ENCODE data around the gene GALNT8.

GALNT8 gene

DNA sequence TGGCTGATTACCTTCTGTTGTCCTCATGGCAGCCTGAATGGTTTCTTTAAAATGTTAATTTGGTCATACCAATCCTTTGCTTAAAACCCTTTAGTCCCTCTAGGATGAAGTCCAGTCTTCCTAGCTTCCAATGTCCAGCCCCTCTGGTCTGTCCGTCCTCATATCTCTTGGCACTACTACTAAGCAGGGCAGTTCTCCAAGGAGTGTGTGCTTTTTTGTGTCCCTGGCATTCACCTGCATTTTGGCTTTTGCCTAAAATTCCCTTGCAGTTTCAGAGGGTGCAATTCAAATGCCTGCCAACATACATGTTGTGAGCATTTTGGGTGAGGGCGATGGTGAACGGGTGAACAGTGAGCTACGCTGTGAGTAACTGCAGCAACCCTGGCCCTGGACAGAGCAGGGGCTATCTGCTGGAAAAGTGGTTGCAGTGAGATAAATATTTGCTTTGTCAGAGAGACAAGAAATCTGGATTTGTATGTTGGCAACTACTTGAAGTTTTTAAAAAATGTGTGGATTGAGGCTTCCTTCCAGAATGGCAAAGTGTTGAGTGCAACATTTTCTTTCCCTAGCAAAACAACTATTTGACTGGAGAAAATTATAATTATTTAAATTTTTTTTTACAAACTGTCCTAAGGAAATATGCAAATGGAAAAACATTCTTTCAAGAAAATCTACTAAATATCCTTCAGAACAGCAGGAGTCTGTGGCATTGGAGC, 14.6 kb downstream of the GALNT8 start:
- Histone ChIP-seq H3K4me3 (ENCODE audit: low read depth, low read length) (no peak overlapping the region), H3K27ac (no peak overlapping the region), H3K27me3 (ENCODE audit: insufficient read depth, low read depth, severe bottlenecking) (no peaks in the 10 kb centered on the region), H3K36me3 (no peaks in the 10 kb centered on the region; the same call in 1 of the 2 replicates), H3K9me3 (ENCODE audit: severe bottlenecking) (no peaks in the 10 kb centered on the region)
- DNase-seq = no peak
- TF ChIP-seq, protein P1, sequence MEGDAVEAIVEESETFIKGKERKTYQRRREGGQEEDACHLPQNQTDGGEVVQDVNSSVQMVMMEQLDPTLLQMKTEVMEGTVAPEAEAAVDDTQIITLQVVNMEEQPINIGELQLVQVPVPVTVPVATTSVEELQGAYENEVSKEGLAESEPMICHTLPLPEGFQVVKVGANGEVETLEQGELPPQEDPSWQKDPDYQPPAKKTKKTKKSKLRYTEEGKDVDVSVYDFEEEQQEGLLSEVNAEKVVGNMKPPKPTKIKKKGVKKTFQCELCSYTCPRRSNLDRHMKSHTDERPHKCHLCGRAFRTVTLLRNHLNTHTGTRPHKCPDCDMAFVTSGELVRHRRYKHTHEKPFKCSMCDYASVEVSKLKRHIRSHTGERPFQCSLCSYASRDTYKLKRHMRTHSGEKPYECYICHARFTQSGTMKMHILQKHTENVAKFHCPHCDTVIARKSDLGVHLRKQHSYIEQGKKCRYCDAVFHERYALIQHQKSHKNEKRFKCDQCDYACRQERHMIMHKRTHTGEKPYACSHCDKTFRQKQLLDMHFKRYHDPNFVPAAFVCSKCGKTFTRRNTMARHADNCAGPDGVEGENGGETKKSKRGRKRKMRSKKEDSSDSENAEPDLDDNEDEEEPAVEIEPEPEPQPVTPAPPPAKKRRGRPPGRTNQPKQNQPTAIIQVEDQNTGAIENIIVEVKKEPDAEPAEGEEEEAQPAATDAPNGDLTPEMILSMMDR (IDR thresholded peaks at IDR 0.05; ENCODE audit: low read depth, low read length) = no peak

DNA sequence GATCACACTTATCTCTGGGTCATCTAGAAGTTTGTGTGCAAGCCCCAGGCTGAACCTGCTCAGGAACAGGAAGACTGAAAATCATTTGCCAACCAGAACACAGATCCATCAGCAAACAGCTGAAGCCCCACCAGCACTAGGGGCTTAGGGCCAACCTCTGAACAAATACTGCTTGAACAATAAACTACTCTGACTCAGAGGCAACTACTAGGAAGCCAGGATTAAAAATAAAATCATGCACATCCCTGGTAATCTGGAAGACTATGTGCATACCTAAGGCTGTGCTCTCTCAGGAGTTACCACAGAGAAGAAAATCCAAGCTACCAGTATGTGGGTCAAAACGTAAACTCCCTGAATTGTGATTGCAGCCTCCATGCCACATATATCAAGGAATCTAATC, 15.9 kb downstream of the GALNT8 start:
- H3K4me3 ChIP-seq (ENCODE audit: low read depth, low read length) = no peak overlapping the region
- TF ChIP-seq, protein P1 (IDR thresholded peaks at IDR 0.05; ENCODE audit: low read depth, low read length) = no peak
- DNase-seq = no peak
- no peaks in the 10 kb centered on the region for H3K27me3 ChIP-seq (ENCODE audit: insufficient read depth, low read depth, severe bottlenecking)
- no peaks in the 10 kb centered on the region; the same call in none of the 2 replicates for H3K36me3 ChIP-seq
- H3K27ac ChIP-seq = no peak overlapping the region
- no peaks in the 10 kb centered on the region for H3K9me3 ChIP-seq (ENCODE audit: severe bottlenecking)

DNA sequence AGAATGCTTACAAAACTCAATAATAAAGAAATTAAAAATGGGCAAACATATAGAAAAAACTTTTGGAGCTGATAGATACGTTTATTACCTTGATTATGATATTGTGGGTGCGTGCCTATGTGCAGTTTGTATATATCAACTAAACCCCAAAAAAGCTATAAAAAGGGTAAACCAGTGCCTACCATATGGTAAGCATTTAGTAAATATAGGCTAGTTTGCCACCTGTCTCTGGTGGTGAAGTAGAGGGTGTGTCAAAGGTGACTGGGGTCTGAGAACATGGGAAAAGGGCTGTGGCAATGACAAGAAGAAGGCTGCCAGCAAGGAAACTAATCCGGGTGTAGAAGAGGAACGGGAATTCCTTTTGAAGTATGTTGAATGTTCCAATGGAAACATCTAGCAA, 18.3 kb downstream of the GALNT8 start:
- H3K27ac ChIP-seq = no peak overlapping the region
- H3K9me3 ChIP-seq (ENCODE audit: severe bottlenecking) = no peaks in the 10 kb centered on the region
- H3K27me3 ChIP-seq (ENCODE audit: insufficient read depth, low read depth, severe bottlenecking) = no peaks in the 10 kb centered on the region
- H3K36me3 ChIP-seq = no peaks in the 10 kb centered on the region; the same call in none of the 2 replicates
- TF ChIP-seq, protein P1 (IDR thresholded peaks at IDR 0.05; ENCODE audit: low read depth, low read length) = no peak
- no peak overlapping the region for H3K4me3 ChIP-seq (ENCODE audit: low read depth, low read length)
- no peak for DNase-seq

DNA sequence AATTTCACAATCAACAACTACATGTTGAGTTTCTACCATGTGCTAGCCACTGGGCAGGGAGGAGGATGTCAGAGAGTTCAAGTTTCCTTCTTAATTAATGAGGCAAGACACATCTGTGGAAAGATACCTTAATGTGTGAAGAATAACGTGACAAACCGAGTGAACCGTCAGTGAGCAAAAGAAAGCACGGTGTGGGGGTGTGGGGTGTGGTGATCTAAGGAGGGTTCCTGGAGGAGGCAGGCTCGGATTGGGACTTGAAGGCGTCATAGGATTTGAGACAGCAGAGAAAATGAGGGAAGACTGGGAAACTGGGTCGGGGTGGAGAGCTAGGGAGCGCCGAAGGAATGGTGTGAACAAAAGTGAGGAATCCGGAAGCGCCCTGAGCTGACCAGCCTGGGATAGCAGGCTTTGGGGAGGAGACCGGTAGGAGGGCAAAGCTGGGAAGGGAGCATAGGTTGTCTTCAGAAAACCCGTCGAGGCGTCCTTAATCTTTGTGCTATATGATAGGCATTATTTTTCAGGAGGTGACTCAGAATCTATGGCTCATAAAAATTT, 22.3 kb downstream of the GALNT8 start:
- DNase-seq = no peak
- Histone ChIP-seq H3K36me3 (no peaks in the 10 kb centered on the region; the same call in 1 of the 2 replicates), H3K27me3 (ENCODE audit: insufficient read depth, low read depth, severe bottlenecking) (no peaks in the 10 kb centered on the region), H3K9me3 (ENCODE audit: severe bottlenecking) (no peaks in the 10 kb centered on the region), H3K27ac (no peak overlapping the region), H3K4me3 (ENCODE audit: low read depth, low read length) (no peak overlapping the region)
- TF ChIP-seq, protein P1 (IDR thresholded peaks at IDR 0.05; ENCODE audit: low read depth, low read length) = no peak

DNA sequence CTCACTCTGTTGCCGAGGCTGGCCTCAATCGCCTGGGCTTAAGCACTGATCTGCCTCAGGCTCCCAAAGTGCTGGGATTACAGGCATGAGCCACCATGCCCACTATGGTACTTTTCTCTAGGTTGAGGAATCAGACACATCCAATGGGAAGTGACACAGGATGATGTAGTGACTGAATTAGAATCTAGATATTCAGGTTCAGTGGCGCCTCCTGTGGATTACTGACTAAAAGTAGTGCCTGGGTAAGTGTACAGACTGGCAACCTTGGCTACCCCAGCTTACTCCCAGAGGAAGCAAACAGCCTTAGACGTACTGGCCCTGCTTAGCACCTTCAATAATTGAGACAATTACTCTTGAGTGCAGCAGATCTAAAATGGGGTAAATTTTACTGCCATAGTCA, 22.8 kb downstream of the GALNT8 start:
- TF ChIP-seq, protein P1 (IDR thresholded peaks at IDR 0.05; ENCODE audit: low read depth, low read length) = 0 out of 2 replicates have a peak, but pooled peaks have one; percentile 12
- Histone ChIP-seq H3K36me3 (no peaks in the 10 kb centered on the region; the same call in 1 of the 2 replicates), H3K9me3 (ENCODE audit: severe bottlenecking) (no peaks in the 10 kb centered on the region), H3K27me3 (ENCODE audit: insufficient read depth, low read depth, severe bottlenecking) (no peaks in the 10 kb centered on the region), H3K27ac (no peak overlapping the region), H3K4me3 (ENCODE audit: low read depth, low read length) (no peak overlapping the region)
- no peak for DNase-seq

Data from WERI-Rb-1 (cell line).